NCI-H510A treated with DMSO at 0.1 percent for 48 hours (cell line): ENCODE measurements around the gene NEURL1B.

Source experiments
- DNase-seq: peaks from one replicate; lab custom pipeline; 2025; lab: John Stamatoyannopoulos, UW

The NEURL1B gene

DNA sequence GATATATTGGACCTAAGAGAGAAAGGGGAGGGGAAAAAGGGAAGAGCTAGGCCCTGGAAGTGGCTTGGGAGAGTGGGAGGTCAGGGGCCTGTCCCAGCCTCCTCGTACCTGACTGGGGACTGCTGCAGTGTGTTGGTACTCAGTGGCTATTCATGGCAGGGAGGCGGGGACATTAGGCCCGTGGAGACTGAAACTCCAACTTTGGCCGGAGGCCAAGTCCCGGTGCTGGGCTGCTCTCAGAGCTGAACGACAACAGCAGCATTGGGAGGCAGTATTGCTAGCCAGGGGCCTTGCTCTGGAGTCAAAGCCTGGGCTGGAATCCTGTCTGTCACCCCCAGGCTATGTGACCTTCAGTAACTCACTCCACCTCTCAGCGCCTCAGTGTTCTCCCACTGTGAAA is 37.8 kb downstream of the NEURL1B start:
- peak; percentile 68 for DNase-seq

DNA sequence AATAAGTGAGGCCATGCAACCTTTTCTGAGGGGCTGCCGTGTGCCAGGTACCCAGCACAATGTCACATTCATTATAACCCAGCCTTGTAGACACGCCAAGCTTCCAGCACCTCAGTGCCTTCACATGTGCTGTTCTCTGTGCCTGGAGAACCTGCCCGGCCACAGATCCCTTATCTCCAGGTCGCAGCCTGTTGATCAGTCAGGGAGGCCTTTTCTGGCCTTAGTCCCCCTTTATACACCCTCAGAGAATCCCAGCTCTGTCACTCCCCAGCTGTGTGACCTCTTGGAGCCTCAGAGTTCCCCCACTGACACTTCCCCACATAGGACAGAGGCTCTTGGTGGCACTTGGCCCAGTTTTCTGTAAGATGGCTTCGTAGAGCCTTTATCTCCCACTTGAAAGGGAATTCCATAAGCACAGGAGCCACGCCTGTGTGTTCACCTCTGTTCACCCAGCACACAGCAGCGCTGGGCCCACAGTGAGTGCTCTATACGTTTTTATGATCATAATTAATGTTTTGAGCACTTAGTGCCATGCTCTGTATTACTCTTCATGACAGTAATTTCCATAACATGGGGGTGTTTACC is 38.7 kb downstream of the NEURL1B start:
- no peak for DNase-seq

DNA sequence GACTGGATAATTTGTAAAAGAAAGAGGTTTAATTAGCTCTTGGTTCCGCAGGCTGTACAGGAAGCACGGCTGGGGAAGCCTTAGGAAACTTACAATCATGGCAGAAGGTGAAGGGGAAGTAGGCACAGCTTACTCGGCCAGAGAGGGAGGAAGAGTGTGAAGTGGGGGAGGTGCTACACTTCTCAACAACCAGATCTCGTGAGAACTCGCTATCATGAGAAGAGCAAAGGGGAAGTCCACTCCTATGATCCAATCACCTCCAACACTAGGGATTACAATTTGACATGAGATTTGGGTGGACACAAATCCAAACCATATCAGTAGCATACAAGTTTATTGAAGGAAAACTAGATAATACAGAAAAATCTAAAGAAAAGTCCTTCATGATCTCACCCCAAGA is 39.9 kb downstream of the NEURL1B start:
- DNase-seq: no peak

DNA sequence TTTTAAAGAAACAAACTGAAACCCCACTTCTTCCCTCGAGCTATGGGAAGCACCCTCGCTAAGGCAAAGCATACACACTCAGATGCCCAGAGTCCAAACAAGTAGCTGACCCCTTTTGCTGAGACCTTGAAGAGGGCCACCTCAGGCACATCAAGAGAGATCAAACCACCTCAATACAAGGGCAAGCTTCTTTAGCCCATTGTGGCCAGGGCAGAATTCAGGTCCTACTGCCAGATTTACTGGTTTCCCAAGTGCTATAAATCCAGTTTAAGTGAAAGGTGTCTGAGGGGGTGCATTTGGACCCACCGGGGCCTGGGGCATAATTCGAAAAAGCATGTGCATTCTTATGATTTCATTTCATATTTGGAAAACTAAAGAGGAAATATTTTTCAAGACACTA is 40.4 kb downstream of the NEURL1B start:
- no peak for DNase-seq

- DNase-seq: no peak
Measured at GRCh38 chr5:172683264-172683644, 42.2 kb downstream of the NEURL1B start.

- DNase-seq: no peak
Measured at GRCh38 chr5:172683645-172684471, 42.8 kb downstream of the NEURL1B start.

DNA sequence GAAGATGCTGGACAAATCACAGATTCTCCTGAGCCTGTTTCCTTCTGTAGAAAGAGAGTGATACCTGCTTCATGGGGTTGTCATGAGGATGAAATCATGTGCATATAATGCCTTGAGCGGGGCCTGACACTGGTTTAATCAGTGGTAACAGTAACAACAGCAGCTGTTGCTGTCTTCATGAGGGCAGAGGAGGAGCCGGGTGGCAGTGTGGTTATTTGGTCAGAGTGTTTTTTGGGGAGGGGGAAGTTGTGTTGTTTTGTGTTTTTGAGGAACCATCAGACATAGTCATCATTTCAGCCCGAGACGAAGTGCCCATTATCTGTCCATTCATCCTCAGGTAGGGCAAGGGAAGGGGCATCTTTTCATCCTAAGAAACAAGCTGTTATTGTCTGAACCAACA is 44.0 kb downstream of the NEURL1B start:
- no peak for DNase-seq

DNA sequence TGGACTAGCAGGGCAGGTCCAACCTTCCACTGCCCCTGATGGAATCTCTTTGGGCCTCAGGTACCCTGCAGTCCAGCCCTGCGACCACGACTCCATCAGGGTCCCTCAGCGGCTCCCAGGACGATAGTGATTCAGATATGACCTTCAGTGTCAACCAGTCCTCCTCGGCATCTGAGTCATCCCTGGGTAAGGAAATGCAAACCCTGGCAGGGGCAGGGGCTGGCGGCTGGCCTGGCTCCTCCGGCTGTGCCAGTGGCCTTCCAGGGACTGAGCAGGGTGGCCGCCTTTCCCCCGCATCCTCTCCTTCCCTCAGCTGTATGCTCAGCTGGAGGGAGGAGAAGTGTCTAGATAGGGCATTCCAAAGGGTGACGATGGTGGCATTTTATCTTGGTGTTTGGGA is 45.0 kb downstream of the NEURL1B start:
- no peak for DNase-seq

GRCh38 chr5:172686539-172687390 is 45.7 kb downstream of the NEURL1B start:
- DNase-seq: no peak

GRCh38 chr5:172687940-172688339 is 46.9 kb downstream of the NEURL1B start:
- no peak for DNase-seq

DNA sequence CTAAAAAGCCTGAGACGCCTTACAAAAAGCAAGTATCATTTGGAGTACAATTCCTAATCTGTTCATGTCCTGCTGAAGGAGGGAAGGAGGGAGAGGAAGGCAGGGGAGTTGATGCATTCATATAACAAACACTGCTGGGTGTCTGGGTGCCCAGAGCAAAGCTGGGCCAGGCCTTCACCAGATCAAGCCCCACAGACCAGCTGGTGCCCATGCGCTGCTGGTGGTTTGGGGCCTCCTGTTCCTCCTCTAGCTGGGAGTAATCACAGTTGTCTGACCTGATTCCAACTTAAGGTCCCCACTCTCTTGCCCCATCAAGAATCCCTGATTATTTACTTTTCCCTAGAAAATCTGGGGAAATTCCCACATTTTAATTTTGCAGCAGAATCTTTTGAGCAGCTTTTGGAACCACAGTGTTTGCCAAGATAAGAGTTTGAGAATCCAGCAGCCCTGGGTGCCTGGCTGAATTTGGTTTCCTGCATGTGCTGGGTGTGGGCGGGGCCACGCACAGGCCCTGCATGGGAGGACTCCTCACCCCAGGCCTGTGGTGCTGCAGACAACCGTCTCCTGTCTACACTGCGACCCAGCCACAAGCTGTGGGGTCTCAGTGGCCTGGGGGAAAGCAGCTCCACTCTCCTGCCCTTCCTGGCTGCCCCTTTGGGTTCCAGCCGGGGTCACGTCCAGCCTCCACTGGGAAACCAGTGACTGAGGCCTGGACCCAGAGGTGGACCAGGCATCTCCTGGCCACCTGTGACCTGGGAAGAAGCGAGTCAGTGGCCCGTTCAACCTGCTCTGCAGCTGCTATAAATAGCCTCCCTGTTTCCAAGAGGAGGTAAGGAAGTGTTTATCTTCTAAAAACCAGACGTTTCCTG is 47.5 kb downstream of the NEURL1B start:
- DNase-seq: peak; percentile 30

DNA sequence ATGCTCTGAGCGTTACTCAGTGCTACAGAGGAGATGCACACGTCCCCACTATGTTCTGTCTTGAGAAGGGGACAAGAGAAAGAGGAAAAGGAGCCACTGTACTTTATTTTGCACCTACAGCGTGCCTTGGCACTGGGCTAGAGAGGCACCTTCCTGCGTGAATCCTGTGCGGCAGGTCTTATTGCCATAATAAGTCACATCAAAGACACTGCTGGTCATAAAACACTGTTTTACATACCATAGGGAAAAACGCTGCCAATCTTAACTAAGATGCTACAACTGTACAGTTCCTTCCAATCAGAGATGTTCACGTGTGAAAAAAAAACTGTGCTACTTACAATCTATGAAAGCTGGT is 48.1 kb downstream of the NEURL1B start:
- no peak for DNase-seq

DNA sequence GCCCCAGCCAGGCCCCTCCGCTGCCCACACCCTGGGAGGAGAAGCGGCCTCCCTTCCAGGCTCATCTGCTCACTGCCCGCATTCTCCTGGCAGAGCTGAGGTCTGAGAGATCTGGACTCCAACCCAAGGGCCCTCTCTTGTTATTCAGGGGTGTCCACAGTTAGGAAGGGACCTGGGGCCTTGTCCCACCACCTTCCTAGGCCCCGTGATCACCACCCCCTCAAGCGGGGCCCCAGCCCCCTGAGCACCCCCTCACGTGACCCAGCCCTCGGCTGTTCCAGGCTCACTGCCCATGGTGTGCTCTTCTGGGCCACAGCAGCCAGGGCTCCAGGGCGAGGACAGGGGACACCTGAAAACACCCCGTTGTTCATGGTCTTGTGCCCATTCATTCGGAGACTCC is 48.7 kb downstream of the NEURL1B start:
- DNase-seq: no peak

GRCh38 chr5:172690258-172691075 is 49.4 kb downstream of the NEURL1B start:
- no peak for DNase-seq

- DNase-seq: no peak
Measured at GRCh38 chr5:172691886-172692285, 50.8 kb downstream of the NEURL1B start.

- no peak for DNase-seq
Measured at GRCh38 chr5:172692451-172692850, 51.4 kb downstream of the NEURL1B start.

- no peak for DNase-seq
Measured at GRCh38 chr5:172692981-172693380, 51.9 kb downstream of the NEURL1B start.

- no peak for DNase-seq
Measured at GRCh38 chr5:172694061-172694460, 53.0 kb downstream of the NEURL1B start.

DNA sequence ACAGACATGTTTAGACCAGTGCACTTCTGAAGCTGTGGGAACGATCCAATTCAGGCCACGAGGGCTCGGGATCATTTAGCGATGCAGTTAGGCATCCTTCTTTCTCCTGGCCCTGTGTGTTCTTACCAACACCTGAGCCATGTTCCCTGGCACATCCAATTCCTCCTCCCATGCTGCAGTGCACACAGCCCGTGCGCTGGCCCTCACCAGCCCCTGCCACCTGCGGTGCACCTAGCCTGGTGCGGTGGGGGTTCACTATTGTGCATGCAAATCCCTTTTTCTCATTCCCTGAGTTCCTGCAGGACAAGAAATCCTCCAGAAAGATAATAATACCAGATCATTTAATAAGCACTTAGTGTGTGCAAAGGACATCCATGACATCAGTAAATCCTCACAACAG is 53.5 kb downstream of the NEURL1B start:
- DNase-seq: no peak

DNA sequence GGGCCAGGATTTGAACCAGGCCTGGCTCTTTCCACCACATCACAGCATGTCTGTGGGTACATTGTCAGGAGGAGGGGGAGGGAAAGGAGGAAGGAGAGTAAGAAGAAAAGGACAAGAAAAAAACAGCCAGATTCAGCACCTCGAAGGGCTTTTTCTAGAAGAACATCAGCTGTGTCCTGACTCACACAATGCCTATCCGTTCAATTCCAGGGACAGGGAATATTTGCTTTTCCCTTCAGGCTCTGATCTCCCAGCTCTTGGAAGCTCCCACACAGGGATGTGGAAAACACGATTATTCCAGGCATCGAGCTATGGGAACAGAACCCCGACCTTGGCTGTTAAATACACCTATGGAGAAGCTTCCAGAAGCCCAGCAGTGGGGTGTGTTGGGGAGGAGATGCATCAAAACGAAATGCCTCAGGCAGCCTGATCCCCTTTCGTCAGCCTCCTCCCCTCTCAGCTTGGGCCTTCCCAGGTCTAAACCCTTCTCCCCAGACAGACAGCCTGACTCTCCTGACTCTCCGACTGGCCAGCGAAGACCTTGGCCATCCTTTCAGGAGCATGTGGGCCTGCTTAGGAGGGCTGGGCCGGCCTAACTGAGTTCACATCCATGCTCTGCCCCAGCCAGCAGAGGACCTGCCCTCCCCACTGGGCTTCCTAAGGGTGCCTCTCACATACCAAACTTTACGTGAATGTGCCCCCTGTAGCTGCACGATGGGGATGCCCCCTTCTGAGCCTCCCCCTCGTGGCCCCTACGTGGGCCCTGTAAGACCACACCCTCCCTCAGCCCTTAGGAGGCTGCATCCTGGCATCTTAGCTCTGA is 54.4 kb downstream of the NEURL1B start:
- no peak for DNase-seq
